ENCODE results near the gene KIAA0232.

KIAA0232 gene

DNA sequence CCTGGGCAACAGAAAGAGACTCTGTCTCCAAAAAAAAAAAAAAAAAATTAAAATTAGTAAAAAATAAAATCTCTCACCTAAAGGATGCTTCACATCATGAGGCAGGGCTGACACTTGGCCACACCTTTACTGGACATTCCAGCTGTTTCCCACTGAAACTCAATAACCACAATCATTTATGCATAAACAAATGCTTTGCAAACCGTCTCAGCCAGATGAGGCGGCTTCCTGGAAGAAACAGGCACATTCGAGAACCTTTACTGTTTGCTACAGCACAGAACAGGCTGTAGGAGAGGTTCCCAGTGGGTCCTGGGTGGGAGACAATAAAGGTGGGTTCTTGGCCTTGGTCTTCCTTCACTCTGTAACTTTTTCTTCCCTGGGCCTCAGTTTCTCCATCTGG, 116.2 kb downstream of the KIAA0232 start:
- TF ChIP-seq CEBPB (IDR thresholded peaks at IDR 0.05) (no peak), TAF1 (IDR thresholded peaks at IDR 0.05; ENCODE audit: low read depth) (no peak), MAX (IDR thresholded peaks at IDR 0.05) (no peak), ZBTB7A (IDR thresholded peaks at IDR 0.05; ENCODE audit: low read depth) (no peak), TEAD4 (IDR thresholded peaks at IDR 0.05) (no peak), TCF12 (IDR thresholded peaks at IDR 0.05; ENCODE audit: low read depth) (no peak), EGR1 (IDR thresholded peaks at IDR 0.05) (no peak), CREB1 (IDR thresholded peaks at IDR 0.05; ENCODE audit: low read depth) (no peak), FOXM1 (IDR thresholded peaks at IDR 0.05; ENCODE audit: borderline replicate concordance, low read depth) (no peak)
- TF ChIP-seq, protein P1, sequence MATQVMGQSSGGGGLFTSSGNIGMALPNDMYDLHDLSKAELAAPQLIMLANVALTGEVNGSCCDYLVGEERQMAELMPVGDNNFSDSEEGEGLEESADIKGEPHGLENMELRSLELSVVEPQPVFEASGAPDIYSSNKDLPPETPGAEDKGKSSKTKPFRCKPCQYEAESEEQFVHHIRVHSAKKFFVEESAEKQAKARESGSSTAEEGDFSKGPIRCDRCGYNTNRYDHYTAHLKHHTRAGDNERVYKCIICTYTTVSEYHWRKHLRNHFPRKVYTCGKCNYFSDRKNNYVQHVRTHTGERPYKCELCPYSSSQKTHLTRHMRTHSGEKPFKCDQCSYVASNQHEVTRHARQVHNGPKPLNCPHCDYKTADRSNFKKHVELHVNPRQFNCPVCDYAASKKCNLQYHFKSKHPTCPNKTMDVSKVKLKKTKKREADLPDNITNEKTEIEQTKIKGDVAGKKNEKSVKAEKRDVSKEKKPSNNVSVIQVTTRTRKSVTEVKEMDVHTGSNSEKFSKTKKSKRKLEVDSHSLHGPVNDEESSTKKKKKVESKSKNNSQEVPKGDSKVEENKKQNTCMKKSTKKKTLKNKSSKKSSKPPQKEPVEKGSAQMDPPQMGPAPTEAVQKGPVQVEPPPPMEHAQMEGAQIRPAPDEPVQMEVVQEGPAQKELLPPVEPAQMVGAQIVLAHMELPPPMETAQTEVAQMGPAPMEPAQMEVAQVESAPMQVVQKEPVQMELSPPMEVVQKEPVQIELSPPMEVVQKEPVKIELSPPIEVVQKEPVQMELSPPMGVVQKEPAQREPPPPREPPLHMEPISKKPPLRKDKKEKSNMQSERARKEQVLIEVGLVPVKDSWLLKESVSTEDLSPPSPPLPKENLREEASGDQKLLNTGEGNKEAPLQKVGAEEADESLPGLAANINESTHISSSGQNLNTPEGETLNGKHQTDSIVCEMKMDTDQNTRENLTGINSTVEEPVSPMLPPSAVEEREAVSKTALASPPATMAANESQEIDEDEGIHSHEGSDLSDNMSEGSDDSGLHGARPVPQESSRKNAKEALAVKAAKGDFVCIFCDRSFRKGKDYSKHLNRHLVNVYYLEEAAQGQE (IDR thresholded peaks at IDR 0.05; ENCODE audit: low read depth): no peak
- TF ChIP-seq, protein P2, sequence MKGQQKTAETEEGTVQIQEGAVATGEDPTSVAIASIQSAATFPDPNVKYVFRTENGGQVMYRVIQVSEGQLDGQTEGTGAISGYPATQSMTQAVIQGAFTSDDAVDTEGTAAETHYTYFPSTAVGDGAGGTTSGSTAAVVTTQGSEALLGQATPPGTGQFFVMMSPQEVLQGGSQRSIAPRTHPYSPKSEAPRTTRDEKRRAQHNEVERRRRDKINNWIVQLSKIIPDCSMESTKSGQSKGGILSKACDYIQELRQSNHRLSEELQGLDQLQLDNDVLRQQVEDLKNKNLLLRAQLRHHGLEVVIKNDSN (IDR thresholded peaks at IDR 0.05): no peak

DNA sequence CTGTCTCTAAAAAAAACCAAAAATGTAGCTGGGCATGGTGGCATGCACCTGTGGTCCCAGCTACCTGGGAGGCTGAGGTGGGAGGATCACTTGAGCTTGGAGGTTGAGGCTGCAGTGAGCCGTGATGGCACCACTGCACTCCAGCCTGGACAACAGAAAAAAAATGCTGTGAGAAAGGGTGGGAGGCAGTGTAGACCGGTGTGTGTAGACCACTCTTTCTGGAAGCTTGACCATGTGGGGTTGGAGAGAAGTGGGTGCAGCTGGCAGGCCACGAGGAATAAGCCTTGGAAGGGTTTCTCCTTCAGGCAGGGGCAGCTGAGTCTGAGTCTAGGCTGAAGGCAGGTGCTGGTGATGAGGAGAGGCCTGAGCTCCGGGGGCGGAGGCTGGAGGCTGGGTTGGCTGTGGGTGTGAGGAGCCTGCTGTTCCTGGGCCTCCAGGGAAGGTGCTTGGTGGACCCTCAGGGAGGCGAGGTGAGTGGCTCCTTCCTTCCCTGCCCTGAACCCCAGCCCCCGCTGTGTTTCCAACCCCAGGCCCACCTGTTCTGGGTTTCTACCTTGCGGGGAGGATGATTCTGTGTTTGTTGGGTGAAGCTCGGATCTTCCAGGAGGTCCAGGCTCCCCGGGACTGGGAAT, 117.8 kb downstream of the KIAA0232 start:
- TF ChIP-seq CEBPB (IDR thresholded peaks at IDR 0.05) (no peak), FOXM1 (IDR thresholded peaks at IDR 0.05; ENCODE audit: borderline replicate concordance, low read depth) (no peak), RAD21 (IDR thresholded peaks at IDR 0.05; ENCODE audit: low read depth) (no peak), NFIC (IDR thresholded peaks at IDR 0.05) (no peak), TEAD4 (IDR thresholded peaks at IDR 0.05) (no peak), CREB1 (IDR thresholded peaks at IDR 0.05; ENCODE audit: low read depth) (no peak), ZBTB7A (IDR thresholded peaks at IDR 0.05; ENCODE audit: low read depth) (no peak), MAX (IDR thresholded peaks at IDR 0.05) (no peak), TCF12 (IDR thresholded peaks at IDR 0.05; ENCODE audit: low read depth) (no peak)
- TF ChIP-seq, protein P2 (IDR thresholded peaks at IDR 0.05): no peak

- TF ChIP-seq CREB1 (IDR thresholded peaks at IDR 0.05; ENCODE audit: low read depth) (no peak), FOXM1 (IDR thresholded peaks at IDR 0.05; ENCODE audit: borderline replicate concordance, low read depth) (no peak), NFIC (IDR thresholded peaks at IDR 0.05) (no peak), EP300 (IDR thresholded peaks at IDR 0.05; ENCODE audit: borderline replicate concordance) (no peak), YY1 (IDR thresholded peaks at IDR 0.05; ENCODE audit: low read depth) (no peak), TCF12 (IDR thresholded peaks at IDR 0.05; ENCODE audit: low read depth) (no peak), ZBTB7A (IDR thresholded peaks at IDR 0.05; ENCODE audit: low read depth) (no peak), CEBPB (IDR thresholded peaks at IDR 0.05) (no peak), EGR1 (IDR thresholded peaks at IDR 0.05) (no peak), TAF1 (IDR thresholded peaks at IDR 0.05; ENCODE audit: low read depth) (no peak)
- TF ChIP-seq, protein P1 (IDR thresholded peaks at IDR 0.05; ENCODE audit: low read depth): no peak
Measured at GRCh38 chr4:6900956-6901355, 118.4 kb downstream of the KIAA0232 start.

DNA sequence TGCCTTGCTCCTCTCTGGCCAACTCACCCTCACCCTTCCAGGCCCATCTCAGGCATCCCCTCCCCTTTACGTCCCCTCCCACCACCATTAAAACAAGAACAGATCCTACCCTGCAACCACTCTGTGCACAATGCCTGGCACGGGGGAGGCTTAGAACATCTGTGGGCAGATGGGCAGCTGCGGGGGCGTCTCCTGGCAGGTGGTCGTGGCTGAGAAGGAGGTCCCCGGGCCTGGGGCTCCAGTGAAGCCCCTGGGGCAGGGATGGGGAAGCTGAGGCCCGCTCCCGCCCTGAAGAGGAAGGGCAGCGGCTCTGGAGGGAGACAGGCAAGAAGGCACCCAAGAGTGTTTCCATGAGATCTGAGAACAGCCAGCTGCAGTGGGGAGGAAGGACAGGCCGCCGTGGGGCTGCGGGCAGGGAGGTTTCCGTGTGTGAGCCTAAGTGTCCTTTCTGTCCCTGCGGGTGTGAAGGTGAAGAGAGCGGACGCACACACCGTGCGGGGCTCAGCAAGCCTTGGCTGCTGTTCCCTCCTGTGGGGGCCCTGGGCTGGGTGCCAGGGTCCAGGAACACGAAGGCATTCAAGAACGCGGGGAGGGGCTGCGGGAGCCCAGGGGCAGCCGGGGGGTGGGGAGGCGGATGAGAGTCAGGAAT, 119.3 kb downstream of the KIAA0232 start:
- TF ChIP-seq CREB1 (IDR thresholded peaks at IDR 0.05; ENCODE audit: low read depth): no peak
- no peak for TF ChIP-seq EP300 (IDR thresholded peaks at IDR 0.05; ENCODE audit: borderline replicate concordance)
- TF ChIP-seq, protein P2 (IDR thresholded peaks at IDR 0.05): no peak
- no peak for TF ChIP-seq TAF1 (IDR thresholded peaks at IDR 0.05; ENCODE audit: low read depth)

DNA sequence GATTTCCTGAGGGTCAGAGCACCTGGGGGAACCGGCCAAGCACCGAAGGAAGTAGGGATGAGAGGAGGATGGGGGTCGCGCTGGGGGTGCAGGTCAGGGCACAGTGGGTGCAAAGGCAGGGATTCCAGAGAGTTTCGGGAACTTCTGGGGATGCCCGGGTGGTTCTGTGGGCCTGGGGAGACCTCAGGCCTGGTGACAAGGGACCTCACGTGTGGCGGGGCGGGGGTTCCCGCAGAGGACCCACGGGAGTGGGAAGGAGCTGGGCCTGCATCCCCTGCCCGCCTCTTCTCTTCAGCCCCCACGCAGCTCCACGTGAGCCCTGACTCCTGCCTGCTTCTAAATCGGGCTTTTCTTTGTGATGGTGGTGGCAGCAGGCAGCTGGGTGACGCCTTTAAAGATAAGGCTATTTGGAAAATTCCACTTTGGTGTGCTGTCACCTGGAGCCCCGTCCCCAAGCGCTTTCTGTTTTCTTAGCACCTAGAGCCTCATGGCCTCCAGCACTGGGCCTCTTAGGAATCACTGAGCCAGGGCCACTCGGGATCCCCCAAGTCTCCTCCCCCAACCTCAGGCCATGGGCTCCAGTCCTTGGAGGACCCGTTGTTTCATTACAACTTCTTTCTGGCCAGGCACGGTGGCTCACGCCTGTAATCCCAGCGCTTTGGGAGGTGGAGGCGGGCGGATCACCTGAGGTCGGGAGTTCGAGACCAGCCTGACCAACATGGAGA, 120.0 kb downstream of the KIAA0232 start:
- TF ChIP-seq TEAD4 (IDR thresholded peaks at IDR 0.05) (no peak), RAD21 (IDR thresholded peaks at IDR 0.05; ENCODE audit: low read depth) (no peak), TAF1 (IDR thresholded peaks at IDR 0.05; ENCODE audit: low read depth) (no peak), MAX (IDR thresholded peaks at IDR 0.05) (no peak)
- TF ChIP-seq, protein P2 (IDR thresholded peaks at IDR 0.05): no peak
